Forelimb muscle (tissue), 1 donor: ENCODE results near the gene OR11A1. TPM values are rescaled to one million over a fixed set of nuclear protein-coding genes. Genes with fewer than 3 reads are reported as not detected.
"Not testable (repeated sequence)": the region's sequence is repeated elsewhere in the genome, so short reads cannot be mapped to it uniquely, and the experiment has no call there.

Experiments
- DNase-seq: peaks from one replicate; pipeline ENCODE4 v3.0.0-alpha.2; 2013; ENCODE audit warnings: low read depth
- polyA plus RNA-seq: library from polyadenylated mRNA; unstranded; fragments of 120-200 nt; gene quantifications from one replicate; pipeline ENCODE4 v1.2.1, GENCODE V29; 2013; ENCODE audit not compliant: insufficient read length

OR11A1 gene
- polyA plus RNA-seq, 1 donor, result not detected

GRCh38 chr6:29478740-29479139 is 21.9 kb upstream of the OR11A1 start:
- DNase-seq, result no peak

DNA sequence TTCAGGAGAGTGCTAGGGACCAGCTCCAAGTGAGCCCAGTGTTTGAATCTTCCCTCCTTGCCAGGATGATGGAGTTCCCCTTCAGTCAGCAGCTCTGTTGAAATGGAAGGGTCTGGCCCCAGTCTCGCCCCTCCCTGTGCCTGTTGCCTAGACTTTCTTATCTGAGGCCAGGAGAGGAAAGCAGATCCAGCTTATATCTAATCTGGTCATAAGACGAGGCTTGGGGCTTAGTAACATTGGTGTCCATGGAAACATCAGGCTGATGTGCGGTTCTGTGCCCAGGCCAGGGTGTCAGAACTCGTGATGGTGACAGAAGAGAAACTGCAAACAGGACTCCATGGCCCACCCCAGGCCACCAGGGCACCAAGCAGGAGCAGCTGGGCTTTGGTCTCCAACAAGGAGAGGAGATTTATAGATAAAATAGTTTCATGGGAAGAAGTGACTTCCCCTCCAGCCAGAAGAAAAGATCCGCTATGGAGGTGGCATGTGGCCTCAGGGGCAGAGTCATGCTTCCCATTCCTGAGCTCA is 21.1 kb upstream of the OR11A1 start:
- no peak for DNase-seq

DNA sequence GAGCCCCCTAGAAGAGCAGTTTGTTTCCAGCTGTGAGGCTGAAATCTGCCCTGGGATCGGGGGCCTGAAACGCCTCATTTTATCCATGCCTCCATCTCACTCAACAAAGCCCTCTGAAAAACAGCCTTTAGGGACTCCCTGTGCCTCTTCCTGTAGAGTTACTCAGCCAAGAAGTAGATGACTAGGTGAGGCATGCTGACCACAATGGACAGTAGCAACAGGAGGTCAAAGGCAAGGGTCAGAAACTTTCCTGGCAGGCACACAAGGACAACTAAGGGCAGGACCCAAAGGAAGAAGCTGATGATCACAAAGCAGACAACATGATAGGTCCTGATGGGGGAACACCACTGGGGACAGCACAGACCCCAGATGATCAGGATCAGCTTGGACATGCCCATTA is 18.1 kb upstream of the OR11A1 start:
- no peak for DNase-seq

DNA sequence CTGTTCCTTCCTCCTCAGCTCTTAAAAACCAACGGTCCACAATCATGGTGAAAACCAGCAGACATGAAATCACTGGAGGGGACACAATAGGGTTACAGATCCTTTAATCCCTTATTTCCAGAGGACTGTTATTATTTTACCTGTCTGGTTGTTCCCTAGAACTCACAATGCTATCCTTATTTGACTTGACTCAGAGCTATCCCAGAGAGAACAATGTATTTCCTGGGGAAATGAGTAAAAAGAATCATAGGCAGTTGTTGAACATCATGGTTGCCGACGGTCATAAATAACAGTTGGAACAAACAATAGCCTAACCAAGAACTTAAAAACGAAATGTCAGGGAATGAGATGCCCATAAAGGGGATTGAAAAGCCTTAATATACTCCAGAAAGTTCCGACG is 9.4 kb upstream of the OR11A1 start:
- no peak for DNase-seq

DNA sequence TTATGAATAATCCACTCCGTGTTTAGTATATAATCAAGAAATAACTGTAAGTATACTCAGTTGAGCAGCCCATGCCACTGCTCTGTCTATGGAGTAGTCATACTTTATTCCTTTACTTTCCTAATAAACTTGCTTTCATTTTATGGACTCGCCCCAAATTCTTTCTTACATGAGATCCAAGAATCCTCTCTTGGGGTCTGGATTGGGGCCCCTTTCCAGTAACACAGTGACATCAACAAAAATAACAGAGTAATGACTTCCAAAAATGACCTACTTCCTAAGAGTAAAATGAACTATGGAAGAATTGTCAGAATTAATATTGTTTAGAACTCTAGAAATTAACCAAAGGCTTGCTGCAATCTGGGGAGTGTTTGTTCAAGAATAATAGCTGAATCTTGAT is 8.9 kb upstream of the OR11A1 start:
- no peak for DNase-seq

DNA sequence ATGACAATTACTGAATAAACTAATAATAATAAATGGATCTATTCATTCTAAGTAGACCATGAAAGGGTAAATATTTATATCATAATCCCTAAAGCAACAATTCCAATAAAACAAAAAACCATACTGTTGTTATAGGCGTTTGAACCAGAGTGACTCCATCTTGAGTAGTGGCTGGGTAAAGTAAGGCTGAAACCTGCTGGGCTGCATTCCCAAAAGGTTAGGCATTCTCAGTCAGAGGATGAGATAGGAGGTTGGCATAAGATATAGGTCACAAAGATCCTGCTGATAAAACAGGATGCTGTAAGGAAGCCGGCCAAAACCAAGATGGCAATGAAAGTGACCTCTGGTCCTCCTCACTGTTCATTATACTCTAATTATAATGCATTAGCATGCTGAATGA is 8.4 kb upstream of the OR11A1 start:
- no peak for DNase-seq

DNA sequence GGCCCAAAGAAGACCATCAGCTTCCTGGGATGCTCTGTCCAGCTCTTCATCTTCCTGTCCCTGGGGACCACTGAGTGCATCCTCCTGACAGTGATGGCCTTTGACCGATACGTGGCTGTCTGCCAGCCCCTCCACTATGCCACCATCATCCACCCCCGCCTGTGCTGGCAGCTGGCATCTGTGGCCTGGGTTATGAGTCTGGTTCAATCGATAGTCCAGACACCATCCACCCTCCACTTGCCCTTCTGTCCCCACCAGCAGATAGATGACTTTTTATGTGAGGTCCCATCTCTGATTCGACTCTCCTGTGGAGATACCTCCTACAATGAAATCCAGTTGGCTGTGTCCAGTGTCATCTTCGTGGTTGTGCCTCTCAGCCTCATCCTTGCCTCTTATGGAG is 5.2 kb upstream of the OR11A1 start:
- DNase-seq, result no peak

DNA sequence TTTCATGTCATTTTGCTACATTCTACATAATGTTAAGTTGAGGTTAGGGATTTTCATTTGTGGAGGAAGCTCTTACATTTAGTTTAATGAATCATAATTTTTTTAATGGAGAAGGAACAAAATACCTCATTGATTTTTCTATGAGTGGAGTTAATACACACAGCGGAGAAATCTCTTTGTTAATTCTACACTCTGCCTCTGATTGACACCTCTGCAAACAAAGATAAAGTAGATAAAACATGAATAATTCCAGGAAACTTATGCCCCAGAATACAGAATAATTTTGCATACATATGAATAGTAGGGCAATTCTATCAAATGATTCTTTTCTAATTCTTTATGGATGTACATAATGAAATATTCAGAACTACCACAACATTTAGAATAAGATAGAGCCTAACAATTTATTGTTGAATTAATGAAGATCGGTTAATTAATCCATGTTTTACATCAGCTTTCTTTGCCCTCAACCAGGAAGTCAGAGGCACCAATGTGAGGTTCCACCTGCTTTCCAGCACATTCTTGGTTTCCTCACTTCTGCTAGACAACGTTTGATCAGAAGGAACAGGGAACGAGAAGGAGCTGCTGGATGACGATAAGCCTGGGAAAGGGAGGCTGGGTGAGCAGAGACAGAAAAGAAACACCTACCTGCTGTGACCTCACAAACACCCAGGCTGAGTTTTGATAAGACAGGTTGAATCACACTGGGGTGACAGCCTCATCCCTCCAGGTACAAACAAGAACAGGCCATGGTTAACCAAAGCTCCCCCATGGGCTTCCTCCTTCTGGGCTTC is 4.3 kb upstream of the OR11A1 start:
- no peak for DNase-seq

- DNase-seq, result no peak
These were observed 5.2 kb downstream of the OR11A1 start for GRCh38 chr6:29451471-29452193.

- no peak for DNase-seq
These were observed 9.2 kb downstream of the OR11A1 start for GRCh38 chr6:29447670-29448069.

GRCh38 chr6:29444031-29444430 is 12.8 kb downstream of the OR11A1 start:
- not testable (repeated sequence) for DNase-seq

DNA sequence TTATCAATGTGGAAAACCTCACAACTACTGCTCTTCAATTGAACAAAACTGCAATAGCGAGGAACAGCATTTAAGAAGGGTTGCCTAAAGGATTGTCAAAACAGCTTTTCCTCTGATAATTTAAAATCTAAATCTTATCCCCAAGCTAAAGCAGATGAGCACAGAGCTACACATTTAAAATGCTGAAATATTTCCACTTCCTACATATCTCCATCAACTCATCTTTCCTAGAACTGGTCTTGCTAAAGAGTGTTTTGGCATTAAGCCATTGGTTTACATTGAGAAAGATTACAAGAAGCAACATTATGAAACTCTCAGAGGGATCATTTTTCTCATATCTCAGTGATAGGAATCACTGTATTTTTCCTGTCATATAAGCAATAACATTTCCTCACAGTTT is 14.2 kb downstream of the OR11A1 start:
- no peak for DNase-seq

DNA sequence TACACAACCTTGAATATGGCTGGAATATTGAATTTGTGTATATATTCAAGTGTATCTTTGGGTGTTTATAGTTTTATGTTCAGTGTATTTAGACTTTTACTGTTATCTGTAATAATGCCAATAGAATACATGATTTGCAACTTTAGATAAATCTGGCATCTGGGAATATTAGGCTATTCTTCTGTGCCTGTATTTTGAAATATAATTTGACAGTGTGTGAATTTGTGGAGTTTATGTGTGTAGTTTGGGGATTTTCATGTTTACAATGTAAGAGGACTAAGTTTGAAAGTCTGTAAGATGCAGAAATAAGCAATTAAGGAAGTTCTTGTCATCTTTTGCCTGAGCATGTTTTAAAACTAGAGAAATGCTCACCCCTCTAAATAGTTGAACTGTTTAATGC is 17.9 kb downstream of the OR11A1 start, which contains the start of gene OR10C1:
TSS of gene OR10C1 (plus strand) at position 301 of the 400 bp plus-strand sequence. CDS start 710 bp downstream, outside the sequence.
- no peak for DNase-seq

DNA sequence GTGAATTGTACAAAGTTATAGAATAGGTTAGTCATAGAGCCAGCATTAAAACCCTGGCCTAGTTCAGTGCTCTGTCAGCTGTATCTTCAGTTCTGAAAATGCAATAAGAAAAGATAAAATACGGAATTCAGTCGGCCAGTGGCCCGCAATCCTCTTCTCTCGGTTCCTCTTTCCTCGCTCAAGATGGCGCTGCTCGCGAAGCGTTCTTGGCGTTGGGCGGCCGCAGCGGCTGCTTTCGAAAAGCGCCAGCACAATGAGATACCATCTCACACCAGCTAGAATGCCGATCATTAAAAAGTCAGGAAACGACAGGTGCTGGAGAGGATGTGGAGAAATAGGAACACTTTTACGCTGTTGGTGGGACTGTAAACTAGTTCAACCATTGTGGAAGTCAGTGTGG is 20.1 kb downstream of the OR11A1 start:
- DNase-seq, result not testable (repeated sequence)

DNA sequence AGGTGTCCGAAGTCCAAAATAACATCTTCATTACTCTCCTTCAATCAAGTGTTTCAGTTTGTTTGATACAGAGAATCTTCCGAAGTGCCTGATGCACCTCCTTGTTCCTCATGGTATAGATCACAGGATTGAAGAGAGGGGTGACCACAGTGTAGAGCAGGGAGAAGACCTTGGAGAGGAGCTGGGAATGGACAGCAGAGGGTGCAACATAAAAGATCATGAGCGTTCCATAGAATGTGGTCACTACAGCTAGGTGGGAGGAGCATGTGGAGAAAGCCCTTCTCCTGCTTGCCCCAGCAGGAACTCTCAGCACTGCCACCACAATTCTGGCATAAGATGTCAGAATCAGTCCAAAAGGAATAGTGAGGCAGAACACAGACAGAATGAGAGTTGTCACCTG is 30.2 kb downstream of the OR11A1 start:
- no peak for DNase-seq

GRCh38 chr6:29425075-29425474 is 31.8 kb downstream of the OR11A1 start:
- no peak for DNase-seq

DNA sequence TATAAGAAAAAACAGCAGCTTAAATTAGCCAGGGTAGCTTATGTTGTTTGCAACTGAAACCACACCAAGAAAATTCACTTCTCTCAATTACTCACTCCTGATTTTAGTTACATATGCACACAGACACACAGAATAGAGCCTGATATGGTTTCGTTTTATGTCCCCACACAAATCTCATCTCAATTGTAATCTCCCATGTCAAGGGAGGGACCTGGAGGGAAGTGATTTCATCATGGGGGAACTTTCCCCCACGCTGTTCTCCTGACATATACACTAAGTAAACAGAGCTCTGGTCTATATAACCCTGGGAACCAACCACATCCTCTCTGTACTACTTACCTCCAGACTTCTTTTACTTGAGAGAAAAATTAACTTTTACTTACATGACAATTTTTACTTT is 32.3 kb downstream of the OR11A1 start:
- DNase-seq, result no peak

GRCh38 chr6:29424168-29424567 is 32.7 kb downstream of the OR11A1 start:
- DNase-seq, result no peak

DNA sequence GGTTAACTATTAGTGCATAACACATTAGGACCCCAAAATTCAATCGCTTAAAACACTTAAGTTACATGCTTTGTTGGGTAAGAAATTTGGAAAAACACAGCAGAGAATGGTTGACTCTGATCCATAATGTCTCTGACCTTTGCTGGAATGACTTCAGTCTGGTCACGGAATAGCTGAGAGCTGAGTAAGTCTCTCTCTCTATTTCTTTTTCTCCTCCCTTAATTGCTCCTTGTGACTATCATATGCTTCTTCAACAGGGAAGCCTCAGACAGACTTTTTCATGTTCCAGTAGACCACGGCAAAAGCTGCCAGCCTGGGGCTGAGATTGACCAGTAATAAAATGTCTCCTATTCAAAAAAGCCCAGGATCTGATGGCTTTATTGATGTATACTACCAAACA is 37.4 kb downstream of the OR11A1 start:
- no peak for DNase-seq

DNA sequence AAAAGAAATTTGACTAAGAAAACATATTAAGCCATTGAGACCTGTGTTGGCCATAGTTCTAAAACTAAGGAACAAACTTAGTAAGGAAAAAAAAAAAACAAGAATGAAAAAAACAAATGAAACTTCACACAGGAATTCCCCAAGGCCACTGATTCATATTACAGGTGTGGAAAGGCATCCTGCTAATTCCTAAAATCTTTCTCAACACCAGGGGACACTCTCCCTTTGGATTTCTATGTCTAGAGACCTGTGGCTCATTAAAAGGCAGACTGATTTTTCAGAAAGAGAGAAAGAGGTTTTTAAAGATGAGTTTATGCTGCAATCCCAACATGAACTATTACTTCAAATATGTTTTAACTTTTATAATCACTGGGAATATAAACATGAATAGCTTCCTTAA is 42.3 kb downstream of the OR11A1 start, which contains the start of gene OR12D1:
TSS of gene OR12D1 (plus strand) at position 341 of the 400 bp plus-strand sequence.
- DNase-seq, result no peak

DNA sequence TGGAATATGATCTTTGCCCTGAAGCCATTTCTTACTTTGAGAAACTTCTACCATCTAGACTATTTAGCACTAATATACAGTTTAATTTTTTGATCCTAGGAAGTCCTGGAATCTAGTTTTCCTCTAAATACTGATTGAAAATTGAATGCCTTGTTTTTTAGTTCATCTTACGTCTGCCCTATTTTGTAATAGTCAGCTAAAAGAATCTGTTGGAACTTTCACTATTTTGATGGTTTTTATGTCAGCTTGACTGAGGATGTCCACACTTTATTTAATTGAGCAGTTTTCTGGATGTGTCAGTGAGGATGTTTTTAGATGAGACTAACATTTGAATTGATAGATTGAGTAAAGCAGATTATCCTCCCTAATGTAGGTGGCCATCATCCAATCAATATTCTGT is 53.1 kb downstream of the OR11A1 start:
- DNase-seq, result no peak

GRCh38 chr6:29399525-29399924 is 57.3 kb downstream of the OR11A1 start:
- DNase-seq, result no peak

DNA sequence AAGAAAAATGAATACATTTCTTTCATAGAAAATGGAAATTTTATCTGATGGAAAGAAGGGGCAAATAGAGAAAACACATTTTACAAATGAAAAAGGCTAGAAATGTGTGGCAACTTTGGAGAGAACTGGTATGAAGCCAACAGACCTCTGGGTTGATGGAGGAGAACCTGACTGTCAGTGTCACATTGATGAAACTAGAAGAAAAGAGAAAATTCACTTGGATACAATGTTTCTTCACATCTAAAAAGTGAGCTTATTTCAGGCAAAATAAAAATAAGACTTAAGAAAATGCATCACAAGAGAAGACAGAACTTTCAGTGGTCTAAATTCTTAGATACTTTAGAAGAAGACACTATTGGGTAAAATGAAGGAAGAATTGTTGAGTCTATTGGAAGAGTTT is 61.5 kb downstream of the OR11A1 start, which contains the start of gene OR12D2:
TSS of gene OR12D2 (plus strand) at position 301 of the 400 bp plus-strand sequence. CDS start 1,069 bp downstream, outside the sequence.
- no peak for DNase-seq
